Astrocyte (in vitro differentiated cells and primary cell): Measurements from ENCODE around the gene COMT. TPM values are rescaled to one million over a fixed set of nuclear protein-coding genes. Genes with fewer than 3 reads are reported as not detected.

Experiments
- DNase-seq: peaks from one replicate; pipeline ENCODE4 v3.0.0-alpha.2; 2010; ENCODE audit warnings: low read depth
- FAIRE-seq: peaks from 2 replicates; lab custom pipeline; 2011; peaks lifted over from hg19 to GRCh38; lab: Jason Lieb, UNC
- H2AFZ ChIP-seq: 2 replicates; pipeline ENCODE4 v1.6.0; 2012; ENCODE audit warnings: low read depth, low read length, inconsistent platforms
- H3K27ac ChIP-seq: 2 replicates; pipeline ENCODE4 v1.5.1; 2011; ENCODE audit warnings: low read depth, low read length, inconsistent platforms
- H3K27me3 ChIP-seq: 2 replicates; pipeline ENCODE4 v1.6.0; 2011; ENCODE audit warnings: low read length, inconsistent platforms; ENCODE audit not compliant: insufficient read depth
- H3K36me3 ChIP-seq: 2 replicates; pipeline ENCODE4 v1.5.1; 2011; ENCODE audit warnings: low read length, inconsistent platforms; ENCODE audit not compliant: insufficient read depth
- H3K4me1 ChIP-seq: 2 replicates; pipeline ENCODE4 v1.5.1; 2011; ENCODE audit warnings: low read length, inconsistent platforms; ENCODE audit not compliant: insufficient read depth
- H3K4me2 ChIP-seq: 2 replicates; pipeline ENCODE4 v1.6.0; 2012; ENCODE audit warnings: low read length, inconsistent platforms
- H3K4me3 ChIP-seq: 2 replicates; pipeline ENCODE4 v1.5.1; 2011; ENCODE audit warnings: low read depth, mild to moderate bottlenecking, low read length, inconsistent platforms; ENCODE audit not compliant: insufficient read depth
- H3K79me2 ChIP-seq: 2 replicates; pipeline ENCODE4 v1.6.0; 2012; ENCODE audit warnings: mild to moderate bottlenecking, low read length, inconsistent platforms; ENCODE audit not compliant: insufficient read depth
- H3K9ac ChIP-seq: 2 replicates; pipeline ENCODE4 v1.6.0; 2012; ENCODE audit warnings: mild to moderate bottlenecking, low read length, inconsistent platforms
- H3K9me3 ChIP-seq: 2 replicates; pipeline ENCODE4 v1.5.1; 2012; ENCODE audit warnings: low read depth, mild to moderate bottlenecking, low read length, inconsistent platforms; ENCODE audit not compliant: insufficient read depth
- H4K20me1 ChIP-seq: 2 replicates; pipeline ENCODE4 v1.6.0; 2012; ENCODE audit warnings: low read length, inconsistent platforms; ENCODE audit not compliant: insufficient read depth
- H3K27ac Mint-ChIP-seq: one replicate; pipeline ENCODE4 v1.8.0; 2021; ENCODE audit warnings: mild to moderate bottlenecking, mixed read lengths; ENCODE audit not compliant: unreplicated experiment
- H3K27me3 Mint-ChIP-seq: one replicate; pipeline ENCODE4 v1.8.0; 2021; ENCODE audit warnings: low read depth, mixed read lengths; ENCODE audit not compliant: unreplicated experiment
- H3K36me3 Mint-ChIP-seq: one replicate; pipeline ENCODE4 v1.8.0; 2021; ENCODE audit warnings: low read depth, mixed read lengths; ENCODE audit not compliant: unreplicated experiment
- H3K4me1 Mint-ChIP-seq: one replicate; pipeline ENCODE4 v1.8.0; 2021; ENCODE audit warnings: low read depth, mixed read lengths; ENCODE audit not compliant: unreplicated experiment
- H3K4me3 Mint-ChIP-seq: one replicate; pipeline ENCODE4 v1.8.0; 2021; ENCODE audit warnings: mild to moderate bottlenecking, moderate library complexity, mixed read lengths; ENCODE audit not compliant: unreplicated experiment
- H3K9me3 Mint-ChIP-seq: one replicate; pipeline ENCODE4 v1.8.0; 2021; ENCODE audit warnings: mild to moderate bottlenecking, mixed read lengths; ENCODE audit not compliant: unreplicated experiment
- CTCF ChIP-seq: IDR thresholded peaks from 2 replicates; pipeline ENCODE4 v1.5.1; 2011; ENCODE audit warnings: low read depth, mild to moderate bottlenecking, inconsistent platforms, low read length, moderate library complexity; ENCODE audit not compliant: insufficient read depth
- EZH2 ChIP-seq: IDR thresholded peaks from 2 replicates; pipeline ENCODE4 v1.6.1; 2012; ENCODE audit warnings: mild to moderate bottlenecking, low read length, inconsistent platforms; ENCODE audit not compliant: insufficient read depth
- total RNA-seq: library from RNA; stranded (reverse); gene quantifications from 2 replicates; pipeline ENCODE4 v1.2.1, GENCODE V29; 2021

COMT gene
- total RNA-seq, 1 donor from 2014 or later, result 116 TPM

- TF ChIP-seq EZH2 (no peak), CTCF (no peak)
- FAIRE-seq, result no peak
- Mint-ChIP-seq H3K36me3 (peaks cover 6% of the 10 kb centered on the region), H3K9me3 (peaks cover 4% of the 10 kb centered on the region), H3K4me3 (no peak overlapping the region), H3K27ac (no peak overlapping the region), H3K4me1 (peaks cover 9% of the 10 kb centered on the region), H3K27me3 (peaks cover 1% of the 10 kb centered on the region)
- Histone ChIP-seq H3K79me2 (no peaks in the 10 kb centered on the region), H2AFZ (no peak overlapping the region), H3K4me1 (peaks cover 18% of the 10 kb centered on the region), H3K36me3 (no peaks in the 10 kb centered on the region), H3K27ac (no peak overlapping the region), H3K4me3 (no peak overlapping the region), H3K9ac (no peak overlapping the region), H4K20me1 (no peaks in the 10 kb centered on the region), H3K27me3 (peaks cover 6% of the 10 kb centered on the region), H3K4me2 (no peak overlapping the region), H3K9me3 (peaks cover 3% of the 10 kb centered on the region)
- no peak for DNase-seq
These were observed 58.9 kb downstream of the COMT start for GRCh38 chr22:20000246-20001081.

GRCh38 chr22:20001082-20001638, 59.6 kb downstream of the COMT start:
- Histone ChIP-seq H3K27ac (no peak overlapping the region), H3K9ac (no peak overlapping the region), H3K36me3 (no peaks in the 10 kb centered on the region), H4K20me1 (no peaks in the 10 kb centered on the region), H3K9me3 (peaks cover 3% of the 10 kb centered on the region), H3K27me3 (peaks cover 6% of the 10 kb centered on the region), H3K4me2 (no peak overlapping the region), H3K79me2 (no peaks in the 10 kb centered on the region), H3K4me3 (no peak overlapping the region), H3K4me1 (peaks cover 14% of the 10 kb centered on the region), H2AFZ (no peak overlapping the region)
- FAIRE-seq, result no peak
- peaks cover 4% of the 10 kb centered on the region for H3K9me3 Mint-ChIP-seq
- no peak overlapping the region for H3K27ac Mint-ChIP-seq
- peaks cover 1% of the 10 kb centered on the region for H3K27me3 Mint-ChIP-seq
- H3K36me3 Mint-ChIP-seq, result peaks cover 6% of the 10 kb centered on the region
- TF ChIP-seq EZH2 (no peak), CTCF (no peak)
- peak; percentile 72 for DNase-seq
- H3K4me3 Mint-ChIP-seq, result no peak overlapping the region
- H3K4me1 Mint-ChIP-seq, result peaks cover 9% of the 10 kb centered on the region

- Histone ChIP-seq H3K9me3 (peaks cover 3% of the 10 kb centered on the region), H3K36me3 (no peaks in the 10 kb centered on the region), H3K27me3 (peaks cover 3% of the 10 kb centered on the region), H3K4me3 (no peak overlapping the region), H3K79me2 (no peaks in the 10 kb centered on the region), H3K9ac (no peak overlapping the region), H3K4me2 (no peak overlapping the region), H2AFZ (no peak overlapping the region), H3K4me1 (peaks cover 14% of the 10 kb centered on the region), H3K27ac (no peak overlapping the region), H4K20me1 (no peaks in the 10 kb centered on the region)
- FAIRE-seq, result no peak
- Mint-ChIP-seq H3K4me1 (peaks cover 9% of the 10 kb centered on the region), H3K27me3 (no peaks in the 10 kb centered on the region), H3K4me3 (no peak overlapping the region), H3K9me3 (peaks cover 4% of the 10 kb centered on the region), H3K27ac (no peak overlapping the region), H3K36me3 (peaks cover 6% of the 10 kb centered on the region)
- DNase-seq, result no peak
- TF ChIP-seq CTCF (no peak), EZH2 (no peak)
These were observed 60.6 kb downstream of the COMT start for GRCh38 chr22:20002128-20002527.
